Breast epithelium (tissue), 4 donors: Measurements from ENCODE around the gene NRXN3. TPM values are rescaled to one million over a fixed set of nuclear protein-coding genes. Genes with fewer than 3 reads are reported as not detected.

Experiments used
- DNase-seq, 2 donors: peaks; one replicate each; pipeline ENCODE4 v3.0.0-alpha.2; 2019; ENCODE audit warnings: low spot score in 2 of 2
- H3K27ac ChIP-seq, 2 donors: fragments of 200-600 bp; sonication (generic) in 1 of 2; one replicate each; pipeline ENCODE4 v1.5.1; 2016 to 2019; ENCODE audit warnings: mild to moderate bottlenecking in 1 of 2
- H3K27me3 ChIP-seq, 2 donors: fragments of 200-600 bp; sonication (generic) in 1 of 2; one replicate each; pipeline versions ENCODE4 v1.5.1 to v1.6.0; 2017 to 2019; ENCODE audit warnings: control low read depth in 1 of 2, mild to moderate bottlenecking in 1 of 2
- H3K36me3 ChIP-seq: fragments of 200-600 bp; one replicate; pipeline ENCODE4 v1.5.1; 2019
- H3K4me1 ChIP-seq, 2 donors: fragments of 200-600 bp; sonication (generic); one replicate each; pipeline ENCODE4 v1.5.1; 2016 to 2019; ENCODE audit warnings: control low read depth in 1 of 2
- H3K4me3 ChIP-seq, 3 donors: fragments of 200-600 bp; sonication (generic); 1 replicate in 2 of 3; 2 replicates in 1 of 3; pipeline ENCODE4 v1.5.1; 2016 to 2019; ENCODE audit warnings: mild to moderate bottlenecking in 3 of 3, moderate library complexity in 2 of 3
- H3K9me3 ChIP-seq, 2 donors: fragments of 200-600 bp; sonication (generic) in 1 of 2; one replicate each; pipeline ENCODE4 v1.5.1; 2016 to 2019; ENCODE audit warnings: control low read depth in 1 of 2
- POLR2A ChIP-seq: fragments of 450-650 bp; IDR thresholded peaks from one replicate; pipeline ENCODE4 v1.6.1; 2016; ENCODE audit warnings: antibody characterized with exemption, mild to moderate bottlenecking, moderate library complexity
- POLR2AphosphoS5 ChIP-seq, 3 donors: sonication (generic); formaldehyde crosslinking; IDR thresholded peaks; one replicate each; pipeline ENCODE4 v1.6.1; 2017; ENCODE audit warnings: antibody characterized with exemption in 3 of 3
- intact Hi-C: fragments of 100-400 bp; cut with DNase I; formaldehyde crosslinking; loops from one replicate; pipeline ENCODE4 v1.15.1; 2023; ENCODE audit warnings: low total_unique reads
- total RNA-seq, 3 donors: library from RNA; depleted of rRNA; stranded (reverse); fragments of >200 nt; gene quantifications; one replicate each; pipeline ENCODE4 v1.1.0, GENCODE V29; 2016
- TF ChIP-seq, protein P1 (sequence below), 3 donors: fragments of 450-650 bp; IDR thresholded peaks; one replicate each; pipeline ENCODE4 v1.5.1; 2016 to 2017; ENCODE audit warnings: antibody characterized with exemption in 3 of 3, mild to moderate bottlenecking in 3 of 3, moderate library complexity in 3 of 3

The NRXN3 gene
- total RNA-seq, 3 donors from 2014 or later, result 2.9 to 3.6 (median 3.5) TPM

DNA sequence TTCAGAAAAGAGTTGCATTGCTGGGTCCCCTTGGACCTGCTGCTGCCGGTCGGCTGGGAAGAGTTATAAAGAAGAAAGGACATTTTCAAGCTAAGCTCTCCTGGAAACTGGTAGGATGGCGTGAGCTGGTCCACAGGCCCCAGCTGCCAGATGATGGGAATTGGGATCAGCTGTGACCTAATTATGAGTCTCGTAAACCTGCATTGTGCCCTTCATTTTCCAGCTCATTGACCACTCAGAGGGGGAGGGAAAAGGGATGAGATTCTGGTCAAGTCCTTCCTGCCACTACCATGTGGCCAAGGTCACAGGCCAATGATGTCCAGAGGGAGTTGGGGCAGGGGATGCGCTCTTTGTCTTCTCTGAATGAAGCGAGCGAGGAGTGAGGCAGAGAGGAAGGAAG, 320.9 kb downstream of the NRXN3 start:
- Histone ChIP-seq H3K9me3 (no peaks in the 10 kb centered on the region), H3K4me3 (no peak overlapping the region), H3K4me1 (no peaks in the 10 kb centered on the region), H3K27ac (no peak overlapping the region), H3K36me3 (no peaks in the 10 kb centered on the region), H3K27me3 (no peaks in the 10 kb centered on the region)
- no peak for TF ChIP-seq POLR2AphosphoS5 (IDR thresholded peaks at IDR 0.05)
- TF ChIP-seq, protein P1, sequence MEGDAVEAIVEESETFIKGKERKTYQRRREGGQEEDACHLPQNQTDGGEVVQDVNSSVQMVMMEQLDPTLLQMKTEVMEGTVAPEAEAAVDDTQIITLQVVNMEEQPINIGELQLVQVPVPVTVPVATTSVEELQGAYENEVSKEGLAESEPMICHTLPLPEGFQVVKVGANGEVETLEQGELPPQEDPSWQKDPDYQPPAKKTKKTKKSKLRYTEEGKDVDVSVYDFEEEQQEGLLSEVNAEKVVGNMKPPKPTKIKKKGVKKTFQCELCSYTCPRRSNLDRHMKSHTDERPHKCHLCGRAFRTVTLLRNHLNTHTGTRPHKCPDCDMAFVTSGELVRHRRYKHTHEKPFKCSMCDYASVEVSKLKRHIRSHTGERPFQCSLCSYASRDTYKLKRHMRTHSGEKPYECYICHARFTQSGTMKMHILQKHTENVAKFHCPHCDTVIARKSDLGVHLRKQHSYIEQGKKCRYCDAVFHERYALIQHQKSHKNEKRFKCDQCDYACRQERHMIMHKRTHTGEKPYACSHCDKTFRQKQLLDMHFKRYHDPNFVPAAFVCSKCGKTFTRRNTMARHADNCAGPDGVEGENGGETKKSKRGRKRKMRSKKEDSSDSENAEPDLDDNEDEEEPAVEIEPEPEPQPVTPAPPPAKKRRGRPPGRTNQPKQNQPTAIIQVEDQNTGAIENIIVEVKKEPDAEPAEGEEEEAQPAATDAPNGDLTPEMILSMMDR (IDR thresholded peaks at IDR 0.05), result no peak
- no peak for TF ChIP-seq POLR2A
- intact Hi-C loops, result no loop called here
- DNase-seq, result no peak

- Histone ChIP-seq H3K4me1 (no peaks in the 10 kb centered on the region), H3K27ac (no peak overlapping the region), H3K27me3 (no peaks in the 10 kb centered on the region), H3K4me3 (no peak overlapping the region), H3K9me3 (peaks cover 0 to 10% of the 10 kb centered on the region in 2 donors), H3K36me3 (no peaks in the 10 kb centered on the region)
- TF ChIP-seq, protein P1 (IDR thresholded peaks at IDR 0.05), result no peak
- intact Hi-C loops, result no loop called here
- DNase-seq, result no peak
These were observed 328.0 kb downstream of the NRXN3 start for GRCh38 chr14:78498062-78498595.

DNA sequence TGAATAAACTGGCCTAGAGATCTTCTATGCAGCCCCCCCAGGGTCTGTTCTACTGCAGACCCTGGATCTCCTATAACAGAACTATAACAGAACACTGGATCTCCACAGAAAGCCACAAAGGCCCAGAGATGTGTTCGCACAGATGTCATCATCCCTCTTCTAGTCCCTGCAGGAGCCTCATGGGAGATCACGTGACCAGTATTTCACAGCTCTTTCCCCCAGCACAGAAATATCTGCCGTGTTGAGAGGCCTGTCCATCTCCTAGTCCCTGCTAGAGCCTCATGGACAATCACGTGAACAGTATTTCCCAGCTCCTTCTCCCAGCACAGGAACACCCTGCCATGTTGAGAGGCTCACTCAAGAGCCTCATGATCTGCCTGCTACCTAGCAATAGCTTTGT, 331.7 kb downstream of the NRXN3 start:
- intact Hi-C loops, result no loop called here
- no peak for DNase-seq
- TF ChIP-seq POLR2A (no peak), POLR2AphosphoS5 (IDR thresholded peaks at IDR 0.05) (no peak)
- TF ChIP-seq, protein P1 (IDR thresholded peaks at IDR 0.05), result no peak

GRCh38 chr14:78508023-78508422, 337.9 kb downstream of the NRXN3 start:
- no peak overlapping the region for H3K27ac ChIP-seq

More for the DNA sequence above, 331.7 kb downstream of the NRXN3 start:
- Histone ChIP-seq H3K9me3 (peaks cover 0 to 10% of the 10 kb centered on the region in 2 donors), H3K27me3 (no peaks in the 10 kb centered on the region), H3K4me1 (no peaks in the 10 kb centered on the region), H3K4me3 (no peak overlapping the region), H3K36me3 (no peaks in the 10 kb centered on the region), H3K27ac (no peak overlapping the region)

GRCh38 chr14:78509516-78509915, 339.3 kb downstream of the NRXN3 start:
- no peak for TF ChIP-seq POLR2A
- no peak for TF ChIP-seq POLR2AphosphoS5 (IDR thresholded peaks at IDR 0.05)
- TF ChIP-seq, protein P1 (IDR thresholded peaks at IDR 0.05), result no peak
- Histone ChIP-seq H3K27ac (no peak overlapping the region), H3K27me3 (no peaks in the 10 kb centered on the region), H3K4me1 (no peaks in the 10 kb centered on the region), H3K36me3 (no peaks in the 10 kb centered on the region), H3K9me3 (no peaks in the 10 kb centered on the region), H3K4me3 (no peak overlapping the region)
- intact Hi-C loops, result no loop called here
- DNase-seq, result no peak

More at GRCh38 chr14:78508023-78508422, 337.9 kb downstream of the NRXN3 start:
- Histone ChIP-seq H3K27me3 (no peaks in the 10 kb centered on the region), H3K36me3 (no peaks in the 10 kb centered on the region), H3K9me3 (no peaks in the 10 kb centered on the region), H3K4me1 (no peaks in the 10 kb centered on the region), H3K4me3 (no peak overlapping the region)
- TF ChIP-seq POLR2A (no peak), POLR2AphosphoS5 (IDR thresholded peaks at IDR 0.05) (no peak)
- TF ChIP-seq, protein P1 (IDR thresholded peaks at IDR 0.05), result no peak
- no peak for DNase-seq
- intact Hi-C loops, result no loop called here
